Mammary epithelial cell (primary cell): Measurements from ENCODE around the gene TMEM145.

Experiments used
- EZH2 ChIP-seq: IDR thresholded peaks from 2 replicates; pipeline ENCODE4 v1.6.1; 2012; ENCODE audit warnings: low read length, inconsistent platforms, borderline replicate concordance
- TF ChIP-seq, protein P1 (sequence below), 2 donors: IDR thresholded peaks in 1 of 2; conservative IDR thresholded peaks in 1 of 2; 2 replicates each; pipeline ENCODE4 v1.5.1; 2011 to 2012; ENCODE audit warnings: inconsistent platforms in 2 of 2, low read length in 2 of 2, mild to moderate bottlenecking in 2 of 2, control low read depth in 1 of 2, low read depth in 1 of 2; ENCODE audit not compliant: insufficient read depth in 1 of 2; ENCODE audit errors: extremely low read depth in 1 of 2

- TF ChIP-seq, protein P1, sequence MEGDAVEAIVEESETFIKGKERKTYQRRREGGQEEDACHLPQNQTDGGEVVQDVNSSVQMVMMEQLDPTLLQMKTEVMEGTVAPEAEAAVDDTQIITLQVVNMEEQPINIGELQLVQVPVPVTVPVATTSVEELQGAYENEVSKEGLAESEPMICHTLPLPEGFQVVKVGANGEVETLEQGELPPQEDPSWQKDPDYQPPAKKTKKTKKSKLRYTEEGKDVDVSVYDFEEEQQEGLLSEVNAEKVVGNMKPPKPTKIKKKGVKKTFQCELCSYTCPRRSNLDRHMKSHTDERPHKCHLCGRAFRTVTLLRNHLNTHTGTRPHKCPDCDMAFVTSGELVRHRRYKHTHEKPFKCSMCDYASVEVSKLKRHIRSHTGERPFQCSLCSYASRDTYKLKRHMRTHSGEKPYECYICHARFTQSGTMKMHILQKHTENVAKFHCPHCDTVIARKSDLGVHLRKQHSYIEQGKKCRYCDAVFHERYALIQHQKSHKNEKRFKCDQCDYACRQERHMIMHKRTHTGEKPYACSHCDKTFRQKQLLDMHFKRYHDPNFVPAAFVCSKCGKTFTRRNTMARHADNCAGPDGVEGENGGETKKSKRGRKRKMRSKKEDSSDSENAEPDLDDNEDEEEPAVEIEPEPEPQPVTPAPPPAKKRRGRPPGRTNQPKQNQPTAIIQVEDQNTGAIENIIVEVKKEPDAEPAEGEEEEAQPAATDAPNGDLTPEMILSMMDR (conservative IDR thresholded peaks at IDR 0.05 in 1 of 2, IDR thresholded peaks at IDR 0.05 in 1 of 2; ENCODE audit: extremely low read depth in 1 of 2, insufficient read depth in 1 of 2, low read depth in 1 of 2, low read length in 2 of 2) = no peak
- TF ChIP-seq EZH2 = no peak
Observed at GRCh38 chr19:42370626-42371175, 57.6 kb downstream of the TMEM145 start.
